NCI-H2196 treated with DMSO at 0.1 percent for 48 hours (cell line): ENCODE data around the gene PHF21B.

Experiments used
- DNase-seq: peaks from one replicate; lab custom pipeline; 2025; ENCODE audit not compliant: unreplicated experiment; lab: John Stamatoyannopoulos, UW

PHF21B gene

GRCh38 chr22:44898236-44898635 is 111.6 kb downstream of the PHF21B start:
- no peak for DNase-seq

GRCh38 chr22:44895296-44896055 is 114.3 kb downstream of the PHF21B start:
- no peak for DNase-seq

- no peak for DNase-seq
Observed at GRCh38 chr22:44894782-44895181, 115.0 kb downstream of the PHF21B start.

- no peak for DNase-seq
Observed at GRCh38 chr22:44894321-44894720, 115.5 kb downstream of the PHF21B start.

- DNase-seq = no peak
Observed at GRCh38 chr22:44893731-44894080, 116.1 kb downstream of the PHF21B start.

GRCh38 chr22:44892803-44893730 is 116.7 kb downstream of the PHF21B start:
- DNase-seq = no peak

DNA sequence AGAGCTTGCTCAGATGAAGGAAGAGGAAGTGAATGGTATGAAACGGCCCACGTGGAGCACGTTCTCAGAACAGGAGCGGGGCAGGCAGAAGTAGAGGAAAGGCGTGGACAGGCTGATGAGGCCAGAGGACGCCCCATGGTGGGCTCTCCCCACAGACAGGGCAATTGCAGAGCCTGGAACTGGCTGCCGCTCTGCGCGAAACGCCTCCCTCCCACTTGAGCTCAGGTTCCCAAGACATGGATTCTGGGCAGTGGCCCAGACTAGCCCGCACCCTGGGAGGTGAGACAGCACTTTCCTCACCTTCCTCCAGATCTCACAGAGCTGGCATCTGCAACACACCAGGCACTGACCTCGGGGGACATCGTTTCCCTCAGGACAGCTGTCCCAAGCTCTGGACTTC is 117.6 kb downstream of the PHF21B start:
- DNase-seq = no peak

DNA sequence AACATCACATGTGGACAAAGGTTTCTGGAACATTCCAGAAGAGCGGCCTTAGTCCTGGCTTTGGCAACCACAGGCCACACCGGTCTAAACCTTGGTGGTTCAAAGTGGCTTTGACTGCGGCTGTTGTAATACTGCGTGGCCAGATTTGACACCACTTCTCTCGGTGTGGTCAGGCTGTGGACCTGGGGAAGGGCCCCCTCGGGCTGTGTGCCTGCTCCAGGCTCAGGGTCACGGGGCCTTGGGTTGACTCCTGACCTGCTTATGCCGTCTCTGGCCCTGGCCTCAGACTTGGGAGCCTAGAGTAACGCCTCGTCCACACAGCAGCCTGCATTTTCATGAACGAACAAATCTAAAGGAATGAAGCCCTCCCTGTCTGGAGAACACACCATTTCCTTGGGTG is 118.0 kb downstream of the PHF21B start:
- no peak for DNase-seq

GRCh38 chr22:44891293-44891747 is 118.5 kb downstream of the PHF21B start:
- no peak for DNase-seq

DNA sequence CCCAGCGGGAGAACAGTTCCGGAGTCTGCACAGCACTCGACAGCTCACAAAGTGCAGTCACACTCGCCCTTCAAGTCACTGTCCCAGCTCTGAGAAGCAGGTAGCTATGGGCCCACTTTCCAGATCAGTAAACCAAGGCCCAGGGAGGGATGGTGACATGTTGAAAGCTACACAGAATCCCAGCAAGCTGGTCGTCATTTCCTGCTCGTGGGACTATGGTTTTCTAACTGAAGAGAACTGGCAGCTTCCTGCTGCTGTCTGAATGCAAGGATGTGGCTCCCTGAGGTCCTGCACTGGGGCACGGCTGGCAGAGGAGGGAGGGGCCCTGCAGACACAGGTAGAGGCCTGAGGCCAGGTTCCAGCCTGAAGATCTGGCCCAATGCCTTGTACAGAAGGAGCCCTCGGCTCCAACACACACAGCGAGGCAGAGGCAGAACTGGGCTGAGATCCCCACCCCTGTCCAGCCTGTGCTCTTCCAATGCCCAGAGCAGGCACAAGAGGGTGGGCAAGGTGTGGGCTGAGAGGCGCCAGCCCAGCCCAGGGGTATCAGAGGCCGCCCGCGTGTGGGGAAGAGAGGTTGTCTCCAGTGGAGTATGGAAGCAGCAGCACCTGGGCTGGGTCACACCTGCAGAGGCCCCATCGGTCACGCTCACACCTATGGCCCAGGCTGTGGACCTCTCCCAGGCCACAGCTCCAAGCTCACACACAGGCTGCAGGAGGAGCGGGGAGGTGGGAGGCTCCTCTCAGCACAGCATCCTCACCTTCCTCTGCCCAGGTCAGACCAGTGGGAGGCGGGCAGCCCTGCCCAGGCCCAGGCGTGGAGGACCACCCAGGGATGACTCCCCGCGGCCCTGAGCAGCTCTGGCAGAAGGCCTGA is 119.2 kb downstream of the PHF21B start:
- no peak for DNase-seq

DNA sequence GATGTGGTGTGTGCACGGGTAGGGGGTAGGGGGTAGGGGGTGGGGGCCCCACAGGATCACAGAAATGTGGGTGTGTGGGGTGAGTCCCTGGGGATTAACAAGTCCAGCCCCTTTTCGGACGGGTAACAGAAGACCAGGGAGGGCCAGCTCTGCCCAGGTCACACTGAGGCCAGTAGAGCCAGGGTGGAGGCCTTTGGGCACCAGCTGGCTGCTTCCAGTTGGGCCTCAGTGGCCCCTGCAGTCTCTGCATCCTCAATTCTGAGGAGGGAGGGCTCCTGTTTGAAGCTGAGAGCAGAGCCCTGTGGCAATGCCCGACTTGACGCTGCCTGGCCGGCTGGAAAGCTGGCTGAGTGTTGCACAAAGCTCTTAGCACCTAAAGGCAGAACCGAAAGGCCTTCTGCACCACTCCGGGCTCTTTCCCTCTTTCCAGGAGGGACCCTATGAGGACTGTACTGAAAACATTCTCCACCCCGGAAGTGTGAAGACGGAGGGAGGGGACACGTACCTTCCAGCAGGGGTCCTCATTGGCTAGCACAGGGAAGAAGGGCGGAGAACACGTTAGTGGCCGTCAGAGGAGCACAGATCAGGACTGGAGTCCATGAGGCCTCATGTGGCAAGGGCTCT is 120.4 kb downstream of the PHF21B start:
- no peak for DNase-seq

- no peak for DNase-seq
Observed at GRCh38 chr22:44888491-44889254, 121.1 kb downstream of the PHF21B start.

DNA sequence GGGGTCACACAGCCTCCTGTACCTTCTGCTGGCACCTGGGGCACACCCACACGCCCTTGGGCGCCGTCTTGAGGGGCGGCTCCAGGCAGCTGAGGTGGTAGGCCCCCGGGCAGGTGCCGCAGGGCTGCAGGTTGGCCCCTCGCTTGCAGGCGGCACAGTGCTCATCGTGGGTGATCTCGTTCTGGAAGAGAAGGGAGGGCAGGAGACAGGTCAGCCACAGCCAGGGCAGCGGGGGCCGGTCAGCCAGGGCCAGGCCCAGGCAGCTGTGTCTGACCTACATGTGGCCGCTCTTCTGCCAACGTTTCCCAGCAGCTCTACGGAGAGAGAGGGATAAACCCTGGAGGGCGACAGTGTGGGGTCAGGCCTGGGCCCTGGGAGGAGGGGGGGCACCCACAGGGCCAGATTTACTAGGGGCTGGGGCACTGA is 121.9 kb downstream of the PHF21B start:
- no peak for DNase-seq

GRCh38 chr22:44885806-44886360 is 123.9 kb downstream of the PHF21B start:
- no peak for DNase-seq

- no peak for DNase-seq
Observed at GRCh38 chr22:44884968-44885805, 124.6 kb downstream of the PHF21B start.

GRCh38 chr22:44884562-44884961 is 125.2 kb downstream of the PHF21B start:
- DNase-seq = no peak

- DNase-seq = no peak
Observed at GRCh38 chr22:44883011-44883421, 126.8 kb downstream of the PHF21B start.

GRCh38 chr22:44882226-44882905 is 127.4 kb downstream of the PHF21B start:
- DNase-seq = no peak
